CD8-positive, alpha-beta memory T cell (primary cell): ENCODE measurements around the gene SERPINB10. TPM values are rescaled to one million over a fixed set of nuclear protein-coding genes. Genes with fewer than 3 reads are reported as not detected.
"Not testable (repeated sequence)": the region's sequence is repeated elsewhere in the genome, so short reads cannot be mapped to it uniquely, and the experiment has no call there.

Experiments
- CTCF ChIA-PET: fragments of 350-600 bp; sonication (Branson Sonifier 250); formaldehyde crosslinking; loops from one replicate; lab custom pipeline; 2021; ENCODE audit warnings: antibody characterized with exemption; lab: Charles Lee
- POLR2A ChIA-PET: fragments of 350-600 bp; sonication (Branson Sonifier 250); formaldehyde crosslinking; loops from one replicate; lab custom pipeline; 2021; ENCODE audit warnings: antibody characterized with exemption; lab: Charles Lee
- DNase-seq, 5 donors: peaks; one replicate each; pipeline versions ENCODE4 v3.0.0 to v3.0.0-alpha.2; 2020 to 2022; ENCODE audit warnings: mixed read lengths in 1 of 5
- H3K27ac ChIP-seq: one replicate; pipeline ENCODE4 v1.7.0; 2013; ENCODE audit warnings: low read depth, mild to moderate bottlenecking, low read length, moderate library complexity
- H3K27me3 ChIP-seq: 2 replicates; pipeline ENCODE4 v1.7.0; 2013; ENCODE audit warnings: low read length, mild to moderate bottlenecking; ENCODE audit not compliant: insufficient read depth, poor library complexity, severe bottlenecking
- H3K36me3 ChIP-seq: 2 replicates; pipeline ENCODE4 v1.7.0; 2013; ENCODE audit warnings: mild to moderate bottlenecking, low read length, moderate library complexity; ENCODE audit not compliant: insufficient read depth
- H3K4me1 ChIP-seq: 2 replicates; pipeline ENCODE4 v1.7.0; 2013; ENCODE audit warnings: mild to moderate bottlenecking, low read length, moderate library complexity; ENCODE audit not compliant: insufficient read depth
- H3K4me3 ChIP-seq: 2 replicates; pipeline ENCODE4 v1.7.0; 2013; ENCODE audit warnings: mild to moderate bottlenecking, low read length
- H3K9me3 ChIP-seq: 2 replicates; pipeline ENCODE4 v1.7.0; 2013; ENCODE audit warnings: mild to moderate bottlenecking, low read length
- H3K27ac Mint-ChIP-seq, 8 donors: one replicate each; pipeline ENCODE4 v1.8.0; 2020 to 2021; ENCODE audit warnings: mixed read lengths in 8 of 8, mild to moderate bottlenecking in 6 of 8, inconsistent platforms in 3 of 8, moderate library complexity in 3 of 8
- H3K27me3 Mint-ChIP-seq, 2 donors: one replicate each; pipeline ENCODE4 v1.8.0; 2020 to 2021; ENCODE audit warnings: mixed read lengths in 2 of 2, mild to moderate bottlenecking in 1 of 2, moderate library complexity in 1 of 2
- H3K36me3 Mint-ChIP-seq, 3 donors: one replicate each; pipeline ENCODE4 v1.8.0; 2020 to 2021; ENCODE audit warnings: mixed read lengths in 3 of 3, inconsistent platforms in 1 of 3, mild to moderate bottlenecking in 1 of 3
- H3K4me1 Mint-ChIP-seq, 3 donors: one replicate each; pipeline ENCODE4 v1.8.0; 2020 to 2021; ENCODE audit warnings: mixed read lengths in 3 of 3, inconsistent platforms in 1 of 3, mild to moderate bottlenecking in 1 of 3
- H3K4me3 Mint-ChIP-seq, 7 donors: one replicate each; pipeline ENCODE4 v1.8.0; 2020 to 2021; ENCODE audit warnings: mixed read lengths in 7 of 7, mild to moderate bottlenecking in 6 of 7, moderate library complexity in 4 of 7, inconsistent platforms in 2 of 7
- H3K9me3 Mint-ChIP-seq, 5 donors: one replicate each; pipeline ENCODE4 v1.8.0; 2020 to 2022; ENCODE audit warnings: mixed read lengths in 5 of 5, mild to moderate bottlenecking in 3 of 5, moderate library complexity in 2 of 5, inconsistent platforms in 1 of 5
- polyA plus RNA-seq: library from polyadenylated mRNA; unstranded; fragments of 300-500 nt; fragmentation: Illumina TruSeq; gene quantifications from one replicate; pipeline ENCODE4 v1.2.3, GENCODE V29; 2021
- total RNA-seq, 2 experiments: library from RNA; stranded (reverse); gene quantifications; one replicate each; pipeline ENCODE4 v1.2.3, GENCODE V29; 2021

SERPINB10 gene
- total and polyA plus RNA-seq, 3 experiments from 2014 or later, result not detected

- CTCF ChIA-PET, result interaction anchor here (1.6 kb wide), 1 partner anchor 24 kb away, joined by 3 read pairs; no protein-coding TSS in a partner anchor
- H3K36me3 Mint-ChIP-seq, result no peaks in the 10 kb centered on the region
- no peak for DNase-seq
Measured at GRCh38 chr18:63940008-63940407, 32.2 kb downstream of the SERPINB10 start.

GRCh38 chr18:63940543-63941050 is 32.8 kb downstream of the SERPINB10 start:
- H3K27me3 ChIP-seq, H3K4me1 ChIP-seq, H3K9me3 ChIP-seq, POLR2A ChIA-PET, H3K4me3 Mint-ChIP-seq, H3K4me3 ChIP-seq, H3K36me3 ChIP-seq, H3K27ac ChIP-seq, DNase-seq, H3K36me3 Mint-ChIP-seq, H3K9me3 Mint-ChIP-seq, H3K27ac Mint-ChIP-seq, H3K4me1 Mint-ChIP-seq: not testable (repeated sequence)
- peaks cover 21 to 41% of the 10 kb centered on the region in 2 donors for H3K27me3 Mint-ChIP-seq
- CTCF ChIA-PET, result interaction anchor here (1.6 kb wide), 1 partner anchor 23 kb away, joined by 3 read pairs; no protein-coding TSS in a partner anchor

More at GRCh38 chr18:63940008-63940407, 32.2 kb downstream of the SERPINB10 start:
- Mint-ChIP-seq H3K27me3 (peaks cover 19 to 38% of the 10 kb centered on the region in 2 donors), H3K4me1 (peaks cover 4 to 5% (median 5%) of the 10 kb centered on the region in 3 donors), H3K9me3 (no peaks in the 10 kb centered on the region), H3K27ac (no peak overlapping the region), H3K4me3 (no peak overlapping the region)
- H3K4me3 ChIP-seq, result no peak overlapping the region
- no peak overlapping the region for H3K27ac ChIP-seq
- POLR2A ChIA-PET, result no interaction called here
- H3K36me3 ChIP-seq, result no peaks in the 10 kb centered on the region
- peaks cover 7% of the 10 kb centered on the region for H3K27me3 ChIP-seq
- peaks cover 6% of the 10 kb centered on the region for H3K4me1 ChIP-seq
- no peaks in the 10 kb centered on the region for H3K9me3 ChIP-seq

- CTCF ChIA-PET, result no interaction called here
- Histone ChIP-seq H3K27me3 (no peaks in the 10 kb centered on the region), H3K36me3 (no peaks in the 10 kb centered on the region), H3K4me1 (no peaks in the 10 kb centered on the region), H3K27ac (no peak overlapping the region), H3K9me3 (no peaks in the 10 kb centered on the region), H3K4me3 (no peak overlapping the region)
- H3K4me3 Mint-ChIP-seq, result no peak overlapping the region
- POLR2A ChIA-PET, result no interaction called here
- H3K4me1 Mint-ChIP-seq, result peaks cover 19 to 31% (median 23%) of the 10 kb centered on the region in 3 donors
- H3K27me3 Mint-ChIP-seq, result peaks cover 25 to 58% of the 10 kb centered on the region in 2 donors
- no peak for DNase-seq
- no peaks in the 10 kb centered on the region for H3K36me3 Mint-ChIP-seq
- no peak overlapping the region for H3K27ac Mint-ChIP-seq
- H3K9me3 Mint-ChIP-seq, result no peaks in the 10 kb centered on the region
Measured at GRCh38 chr18:63947051-63947790, 39.5 kb downstream of the SERPINB10 start.

- ChIA-PET CTCF (interaction anchor here (1.2 kb wide), 2 partner anchors 10 to 13 kb away, joined by 3 to 7 read pairs; no protein-coding TSS in a partner anchor), POLR2A (no interaction called here)
- Histone ChIP-seq H3K27ac (no peak within 1 kb of the TSS), H3K4me1 (no peaks in the 10 kb centered on the region), H3K4me3 (peak within 1 kb of the TSS; percentile 26), H3K36me3 (no peaks in the 10 kb centered on the region), H3K9me3 (no peaks in the 10 kb centered on the region), H3K27me3 (no peaks in the 10 kb centered on the region)
- H3K36me3 Mint-ChIP-seq, result no peaks in the 10 kb centered on the region
- DNase-seq, result peak in 4 of 5 donors; percentile 44 to 63 (median 52)
- H3K4me1 Mint-ChIP-seq, result peaks cover 19 to 31% (median 23%) of the 10 kb centered on the region in 3 donors
- H3K27ac Mint-ChIP-seq, result peak within 1 kb of the TSS in 2 of 8 donors; percentile 22 to 77
- peak within 1 kb of the TSS; percentile 13 to 86 (median 68) for H3K4me3 Mint-ChIP-seq
- no peaks in the 10 kb centered on the region for H3K9me3 Mint-ChIP-seq
- H3K27me3 Mint-ChIP-seq, result peaks cover 16 to 38% of the 10 kb centered on the region in 2 donors
Measured at GRCh38 chr18:63949068-63949737, 41.4 kb downstream of the SERPINB10 start, which contains the start of gene HMSD. TSS of gene HMSD (plus strand) at chr18:63949301. CDS start at chr18:63953456, 4,155 bp downstream.

- Histone ChIP-seq H3K9me3 (no peaks in the 10 kb centered on the region), H3K27ac (no peak overlapping the region), H3K4me1 (no peaks in the 10 kb centered on the region), H3K27me3 (no peaks in the 10 kb centered on the region), H3K4me3 (no peak overlapping the region), H3K36me3 (no peaks in the 10 kb centered on the region)
- Mint-ChIP-seq H3K9me3 (no peaks in the 10 kb centered on the region), H3K27me3 (peaks cover 10 to 22% of the 10 kb centered on the region in 2 donors), H3K4me1 (peaks cover 19 to 31% (median 23%) of the 10 kb centered on the region in 3 donors), H3K4me3 (no peak overlapping the region), H3K36me3 (no peaks in the 10 kb centered on the region), H3K27ac (no peak overlapping the region)
- POLR2A ChIA-PET, result no interaction called here
- CTCF ChIA-PET, result no interaction called here
- DNase-seq, result no peak
Measured at GRCh38 chr18:63951302-63951705, 43.5 kb downstream of the SERPINB10 start.

- peaks cover 6 to 21% of the 10 kb centered on the region in 2 donors for H3K27me3 Mint-ChIP-seq
- DNase-seq, result no peak
- no peak overlapping the region for H3K4me3 Mint-ChIP-seq
- H3K9me3 ChIP-seq, result no peaks in the 10 kb centered on the region
- H3K9me3 Mint-ChIP-seq, result no peaks in the 10 kb centered on the region
- no peak overlapping the region for H3K4me3 ChIP-seq
- H3K36me3 Mint-ChIP-seq, result no peaks in the 10 kb centered on the region
- H3K27ac ChIP-seq, result no peak overlapping the region
- no peaks in the 10 kb centered on the region for H3K36me3 ChIP-seq
- H3K27ac Mint-ChIP-seq, result no peak overlapping the region
- no peaks in the 10 kb centered on the region for H3K27me3 ChIP-seq
- H3K4me1 Mint-ChIP-seq, result peaks cover 11 to 21% (median 14%) of the 10 kb centered on the region in 3 donors
- ChIA-PET CTCF (interaction anchor here (3.9 kb wide), 1 partner anchor 10 kb away, joined by 14 read pairs; no protein-coding TSS in a partner anchor), POLR2A (no interaction called here)
- H3K4me1 ChIP-seq, result no peaks in the 10 kb centered on the region
Measured at GRCh38 chr18:63953811-63954210, 46.1 kb downstream of the SERPINB10 start.

DNA sequence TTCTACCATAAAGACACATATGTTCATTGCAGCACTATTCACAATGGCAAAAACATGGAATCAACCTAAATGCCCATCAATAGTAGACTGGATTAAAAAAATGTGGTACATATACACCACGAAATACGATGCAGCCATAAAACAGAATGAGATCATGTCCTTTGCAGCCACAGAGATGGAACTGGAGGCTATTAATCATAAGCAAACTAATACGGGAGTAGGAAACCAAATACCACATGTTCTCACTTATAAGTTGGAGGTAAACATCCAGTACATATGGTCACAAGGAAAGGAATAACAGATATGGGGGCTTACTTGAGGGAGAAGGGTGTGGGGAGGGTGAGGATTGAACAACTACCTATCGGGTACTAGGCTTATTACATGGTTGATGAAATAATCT is 49.0 kb downstream of the SERPINB10 start:
- CTCF ChIA-PET, result no interaction called here
- no peaks in the 10 kb centered on the region for H3K9me3 Mint-ChIP-seq
- no peak overlapping the region for H3K4me3 Mint-ChIP-seq
- peaks cover 4 to 41% of the 10 kb centered on the region in 2 donors for H3K27me3 Mint-ChIP-seq
- POLR2A ChIA-PET, result no interaction called here
- H3K27ac ChIP-seq, result no peak overlapping the region
- no peaks in the 10 kb centered on the region for H3K36me3 Mint-ChIP-seq
- no peaks in the 10 kb centered on the region for H3K4me1 Mint-ChIP-seq
- no peaks in the 10 kb centered on the region for H3K27me3 ChIP-seq
- H3K9me3 ChIP-seq, result no peaks in the 10 kb centered on the region
- no peaks in the 10 kb centered on the region for H3K36me3 ChIP-seq
- H3K4me3 ChIP-seq, result no peak overlapping the region
- no peak for DNase-seq
- H3K27ac Mint-ChIP-seq, result no peak overlapping the region
- no peaks in the 10 kb centered on the region for H3K4me1 ChIP-seq

DNA sequence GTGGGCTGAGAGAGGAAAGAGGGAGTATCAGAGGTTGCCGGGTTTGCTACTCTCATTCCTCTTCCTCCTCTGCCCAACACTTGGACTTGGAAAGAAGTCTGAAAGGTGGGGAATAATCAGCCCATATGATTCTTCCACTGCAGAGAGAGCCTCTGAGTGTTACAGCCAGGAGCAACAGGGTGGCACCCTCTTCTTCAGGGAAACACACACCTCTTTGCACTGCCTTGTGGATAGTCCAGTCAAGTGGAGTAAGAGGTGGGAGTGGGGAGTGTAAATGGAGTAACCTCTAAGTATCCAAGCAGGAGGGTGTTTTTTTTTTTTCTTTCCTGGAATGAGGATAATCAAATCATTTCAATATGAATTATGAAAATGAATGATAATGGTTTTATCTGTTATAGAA is 53.1 kb downstream of the SERPINB10 start:
- no peaks in the 10 kb centered on the region for H3K36me3 ChIP-seq
- no peak overlapping the region for H3K27ac Mint-ChIP-seq
- no peaks in the 10 kb centered on the region for H3K9me3 Mint-ChIP-seq
- H3K27me3 ChIP-seq, result no peaks in the 10 kb centered on the region
- no peak for DNase-seq
- H3K27me3 Mint-ChIP-seq, result peaks cover 0 to 47% of the 10 kb centered on the region in 2 donors
- no peaks in the 10 kb centered on the region for H3K36me3 Mint-ChIP-seq
- H3K27ac ChIP-seq, result no peak overlapping the region
- H3K4me3 Mint-ChIP-seq, result no peak overlapping the region
- no peak overlapping the region for H3K4me3 ChIP-seq
- H3K4me1 ChIP-seq, result no peaks in the 10 kb centered on the region
- H3K4me1 Mint-ChIP-seq, result no peaks in the 10 kb centered on the region
- ChIA-PET CTCF (no interaction called here), POLR2A (no interaction called here)
- H3K9me3 ChIP-seq, result no peaks in the 10 kb centered on the region
